ENCODE data around the gene ACTRT1.

Gene ACTRT1

GRCh38 chrX:128052303-128052702 lies at the start of gene ACTRT1:
Gene ACTRT1, minus strand, starts transcription at chrX:128052403. Its CDS starts 197 bp downstream, at chrX:128052206.
- DNase-seq (ENCODE audit: low read depth in 2 of 2, low spot score in 1 of 2): no peak

DNA sequence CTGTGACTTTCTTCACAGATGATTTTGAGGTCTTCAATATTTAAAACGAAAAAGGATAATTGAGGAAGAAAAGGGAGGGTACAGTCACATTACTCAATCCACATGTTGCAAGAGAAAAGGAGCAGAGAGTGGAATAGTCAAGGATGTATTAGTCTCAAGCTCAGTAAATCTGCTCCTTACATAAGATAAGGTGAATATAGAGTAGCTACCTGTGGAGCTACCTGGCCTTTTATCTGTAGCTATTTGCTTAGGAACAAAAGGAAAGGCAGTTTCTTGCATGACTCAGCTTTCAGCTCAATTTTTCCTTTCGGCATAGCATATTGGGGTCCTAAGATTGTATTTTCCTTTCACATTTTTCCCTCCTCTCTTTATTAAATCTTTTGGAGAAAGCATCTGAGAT lies 26.3 kb upstream of the ACTRT1 start:
- no peak for DNase-seq (ENCODE audit: low read depth in 2 of 2, low spot score in 1 of 2)

DNA sequence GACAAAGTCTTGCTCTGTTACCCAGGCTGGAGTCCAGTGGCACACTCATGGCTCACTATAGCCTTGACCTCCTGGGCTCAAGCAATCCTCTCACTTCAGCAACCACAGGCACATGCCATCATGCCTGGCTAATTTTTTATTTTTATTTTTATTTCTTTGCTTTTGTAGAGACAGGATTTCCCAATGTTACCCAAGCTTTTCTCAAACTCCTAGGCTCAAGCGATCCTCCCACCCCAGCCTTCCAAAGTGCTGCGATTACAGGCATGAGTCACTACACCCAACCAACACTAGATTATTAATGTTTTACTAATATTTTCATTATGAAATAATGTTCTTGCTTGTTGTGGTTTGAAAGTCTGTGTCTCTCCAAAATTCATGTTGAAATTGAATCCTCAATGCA lies 5.2 kb upstream of the ACTRT1 start:
- no peak for DNase-seq (ENCODE audit: low read depth in 2 of 2, low spot score in 1 of 2)

- DNase-seq (ENCODE audit: low read depth in 2 of 2, low spot score in 1 of 2): no peak
Measured at GRCh38 chrX:128051526-128051925, 677 bp downstream of the ACTRT1 start.

GRCh38 chrX:128035318-128035717 lies 16.9 kb downstream of the ACTRT1 start:
- DNase-seq (ENCODE audit: low read depth in 2 of 2, low spot score in 1 of 2): no peak

DNA sequence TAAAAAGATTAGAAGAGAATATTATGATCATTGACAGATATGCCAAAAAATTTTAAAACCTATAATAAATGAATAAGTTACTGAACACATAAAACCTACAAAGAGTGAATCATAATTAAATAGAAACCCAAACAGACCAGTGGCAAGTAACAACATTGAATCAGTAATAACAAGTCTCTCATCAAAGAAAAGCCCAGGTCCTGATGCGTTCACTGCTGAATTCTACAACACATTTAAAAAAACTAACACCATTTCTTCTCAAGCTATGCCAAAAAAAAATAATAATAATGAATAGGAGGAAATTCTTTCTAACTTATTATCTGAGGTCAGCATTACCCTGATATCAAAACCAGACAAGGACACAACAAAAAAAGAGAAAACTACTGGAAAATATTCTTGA lies 30.6 kb downstream of the ACTRT1 start:
- DNase-seq (ENCODE audit: low read depth in 2 of 2, low spot score in 1 of 2): no peak

- no peak for DNase-seq (ENCODE audit: low read depth in 2 of 2, low spot score in 1 of 2)
Measured at GRCh38 chrX:128020701-128021100, 31.5 kb downstream of the ACTRT1 start.

- DNase-seq (ENCODE audit: low read depth in 2 of 2, low spot score in 1 of 2): no peak
Measured at GRCh38 chrX:128019218-128019617, 33.0 kb downstream of the ACTRT1 start.

GRCh38 chrX:128012015-128012414 lies 40.2 kb downstream of the ACTRT1 start:
- no peak for DNase-seq (ENCODE audit: low read depth in 2 of 2, low spot score in 1 of 2)

GRCh38 chrX:128007882-128008281 lies 44.3 kb downstream of the ACTRT1 start:
- DNase-seq (ENCODE audit: low read depth in 2 of 2, low spot score in 1 of 2): no peak
